Non-pigmented ciliary epithelial cell (primary cell): ENCODE results near the gene SLC16A2.

Experiments used
- DNase-seq: peaks from one replicate; pipeline ENCODE4 v3.0.0-alpha.2; 2010; ENCODE audit warnings: low read depth

SLC16A2 gene

DNA sequence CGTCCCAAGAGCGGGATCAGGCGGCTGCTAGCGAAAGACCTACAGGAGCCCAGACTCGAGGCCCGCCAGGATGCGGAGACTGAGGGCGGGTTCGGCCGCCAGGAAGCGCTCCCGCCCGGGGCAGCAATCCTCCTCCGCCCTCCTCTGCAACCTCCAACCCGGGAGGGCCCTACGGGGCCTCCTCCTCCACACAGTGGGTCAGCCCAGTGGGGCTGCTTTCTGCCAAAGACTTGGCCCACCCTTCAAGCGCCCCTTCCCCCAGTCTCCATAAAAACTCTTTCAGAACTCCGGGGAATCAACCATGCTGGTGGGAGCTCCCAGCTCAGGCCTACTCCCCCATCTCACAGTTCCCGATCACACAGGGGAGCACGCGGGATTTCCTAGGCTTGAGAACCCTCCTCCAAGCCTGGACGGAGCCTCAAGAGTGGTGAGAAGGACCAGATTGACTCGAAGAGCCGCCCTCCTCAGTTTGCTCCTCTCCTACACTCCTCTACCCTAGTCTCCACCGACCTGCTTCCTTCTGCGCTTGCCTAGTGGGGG lies 115.6 kb downstream of the SLC16A2 start:
- DNase-seq: no peak

DNA sequence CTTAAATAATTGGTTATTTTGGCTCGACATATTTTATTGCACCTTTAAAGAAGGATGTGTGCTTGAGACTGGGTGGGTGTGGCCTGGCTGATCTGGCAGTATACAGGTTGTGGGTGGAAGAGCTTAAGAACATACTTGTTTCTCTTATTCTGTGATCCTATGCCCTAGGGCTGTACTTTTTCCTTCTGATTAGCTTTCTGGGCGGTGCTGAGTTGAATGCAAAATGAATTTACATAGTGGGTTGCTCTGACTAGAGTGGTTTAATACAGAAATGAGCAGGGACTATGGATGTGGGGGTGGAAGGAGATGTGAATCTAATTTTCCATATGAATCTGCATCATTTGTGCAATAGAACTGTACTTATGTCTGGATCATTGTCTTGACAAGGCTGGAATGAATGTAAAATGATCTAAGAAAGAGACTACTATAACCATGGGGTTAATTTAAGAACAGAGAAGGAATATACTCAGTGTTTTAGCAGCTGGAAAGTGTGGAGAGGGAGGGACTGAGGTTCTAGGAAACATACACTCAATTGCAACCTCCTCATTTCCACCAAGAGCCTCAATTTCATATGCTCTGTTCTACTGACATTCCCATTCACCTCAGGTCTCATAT lies 119.4 kb downstream of the SLC16A2 start:
- no peak for DNase-seq

GRCh38 chrX:74545880-74546523 lies 124.7 kb downstream of the SLC16A2 start:
- no peak for DNase-seq

- DNase-seq: no peak
These were observed 125.7 kb downstream of the SLC16A2 start for GRCh38 chrX:74546984-74547383.

GRCh38 chrX:74550295-74550802 lies 129.1 kb downstream of the SLC16A2 start:
- DNase-seq: no peak

DNA sequence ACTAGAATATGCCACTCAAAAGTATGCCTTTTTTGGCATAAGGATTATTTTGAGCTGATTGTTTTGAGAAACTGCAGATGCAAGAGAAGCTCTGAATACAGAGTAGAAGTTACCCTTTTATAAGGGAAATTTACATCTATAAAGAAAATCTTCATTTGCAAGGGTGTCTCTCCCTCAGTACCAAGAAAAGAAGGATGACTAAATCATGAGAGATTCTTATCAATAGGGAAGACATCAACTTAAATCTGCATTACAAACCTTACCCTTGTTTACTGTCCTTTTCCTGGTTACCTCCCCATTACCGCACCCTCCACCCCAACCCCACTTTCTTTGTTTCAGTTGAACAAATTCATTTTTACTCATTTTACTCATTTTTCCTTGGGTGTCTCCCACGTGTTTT lies 130.6 kb downstream of the SLC16A2 start:
- DNase-seq: no peak

DNA sequence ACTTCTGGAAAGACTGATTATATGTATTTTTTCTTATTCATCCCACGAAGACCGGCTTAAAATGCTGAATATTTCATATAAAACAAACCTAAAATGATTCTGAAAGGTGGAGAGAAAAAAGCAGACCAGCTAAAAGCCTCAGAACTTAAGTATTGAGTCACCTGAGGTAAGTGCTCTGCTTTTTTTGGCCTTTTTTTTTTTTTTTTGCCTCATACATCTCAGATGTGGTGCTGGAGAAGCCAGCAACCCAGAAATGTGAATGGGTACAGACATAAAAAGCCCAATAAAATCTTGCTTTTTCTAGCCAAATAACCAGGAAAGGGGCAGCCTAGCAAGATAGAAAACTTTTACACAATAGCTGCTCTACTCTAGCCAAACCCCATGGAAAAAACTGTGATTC lies 136.1 kb downstream of the SLC16A2 start:
- no peak for DNase-seq

GRCh38 chrX:74578137-74578536 lies 156.8 kb downstream of the SLC16A2 start:
- no peak for DNase-seq

- no peak for DNase-seq
These were observed 158.4 kb downstream of the SLC16A2 start for GRCh38 chrX:74579597-74580198.
